HG02588 (cell line): ENCODE results near the gene PTGDR2.

Source experiments
- ATAC-seq: cut with Tn5 transposase; IDR thresholded peaks from one replicate; pipeline ENCODE4 v1.9.1; 2021; ENCODE audit warnings: mild to moderate bottlenecking, moderate library complexity; ENCODE audit not compliant: unreplicated experiment

PTGDR2 gene

DNA sequence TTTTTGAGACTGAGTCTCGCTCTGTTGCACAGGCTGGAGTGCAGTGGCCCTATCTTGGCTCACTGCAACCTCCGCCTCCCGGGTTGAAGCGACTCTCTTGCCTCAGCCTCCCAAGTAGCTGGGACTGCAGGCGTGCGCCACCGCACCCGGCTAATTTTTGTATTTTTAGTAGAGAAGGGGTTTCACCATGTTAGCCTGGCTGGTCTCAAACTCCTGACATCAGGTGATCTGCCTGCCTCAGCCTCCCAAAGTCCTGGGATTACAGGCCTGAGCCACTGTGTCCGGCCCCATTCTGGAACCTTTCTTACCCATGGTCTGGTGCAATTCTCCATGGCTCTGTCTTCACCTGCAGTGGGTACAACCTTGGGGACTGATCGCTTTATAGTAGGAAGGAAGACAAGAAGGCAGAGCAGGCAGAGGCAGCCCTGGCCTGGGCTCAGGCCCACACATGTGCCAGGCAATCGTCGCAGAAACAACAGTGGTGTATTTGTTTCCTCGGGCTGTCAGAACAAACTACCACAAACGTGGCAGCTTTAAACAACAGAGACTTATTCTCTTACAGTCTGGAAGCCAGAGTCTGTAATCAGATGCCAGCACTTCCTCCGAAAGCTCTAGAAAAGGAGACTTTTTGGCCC is 4.0 kb upstream of the PTGDR2 start:
- no peak for ATAC-seq

DNA sequence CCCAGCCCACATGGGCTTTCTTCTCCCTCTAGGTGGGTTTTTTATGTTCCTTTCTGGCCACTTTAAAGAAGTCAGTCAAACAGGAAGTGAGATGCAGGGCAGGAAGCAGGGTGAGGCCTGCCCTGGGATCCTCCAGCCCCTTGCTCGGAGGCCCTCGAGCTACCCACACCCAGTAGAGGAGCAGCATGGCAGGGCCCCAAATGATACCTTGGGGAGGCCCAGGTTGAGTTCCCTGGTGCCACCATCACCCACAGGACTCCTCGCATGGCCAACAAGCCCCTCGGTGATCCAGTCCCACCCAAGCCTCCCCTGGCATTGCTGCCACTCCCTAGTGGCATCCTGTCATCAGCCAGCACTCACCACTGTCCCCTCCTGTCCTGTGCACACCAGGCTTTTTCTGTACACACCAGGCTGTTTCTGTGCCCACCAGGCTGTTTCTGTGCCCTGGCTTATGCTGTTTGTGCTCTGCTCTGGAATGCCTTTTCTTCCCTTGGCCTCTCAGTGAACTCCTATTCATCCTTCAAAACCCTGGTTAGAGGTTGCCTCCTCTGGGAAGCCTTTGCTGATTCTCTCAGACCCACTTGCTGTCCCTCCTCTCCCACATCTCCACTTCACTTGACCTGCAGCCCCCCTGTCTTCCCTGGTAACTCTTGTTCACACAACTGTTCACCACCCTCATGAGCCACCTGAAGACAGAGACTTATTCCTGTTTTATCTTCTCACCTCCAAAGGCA is 3.1 kb upstream of the PTGDR2 start:
- ATAC-seq: no peak

DNA sequence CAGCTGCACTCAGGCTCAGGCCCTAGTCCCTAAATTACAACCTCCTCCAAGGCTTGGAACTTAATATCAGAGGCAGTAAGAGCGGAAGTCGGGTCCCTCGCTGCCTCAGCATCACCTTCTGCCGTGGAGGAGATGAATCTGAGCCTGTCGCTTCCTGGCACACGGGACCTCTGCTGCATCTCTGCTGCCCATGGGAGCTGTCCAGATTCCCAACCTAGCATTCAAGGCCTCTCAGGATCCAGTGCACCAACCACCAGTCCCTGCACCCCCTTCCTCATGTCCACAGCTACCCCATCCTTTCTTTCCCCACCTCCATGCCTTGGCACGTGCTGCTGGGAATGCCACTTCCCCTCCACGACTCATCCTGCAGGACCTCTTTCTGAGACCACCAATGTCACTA is 2.5 kb upstream of the PTGDR2 start:
- ATAC-seq: no peak

DNA sequence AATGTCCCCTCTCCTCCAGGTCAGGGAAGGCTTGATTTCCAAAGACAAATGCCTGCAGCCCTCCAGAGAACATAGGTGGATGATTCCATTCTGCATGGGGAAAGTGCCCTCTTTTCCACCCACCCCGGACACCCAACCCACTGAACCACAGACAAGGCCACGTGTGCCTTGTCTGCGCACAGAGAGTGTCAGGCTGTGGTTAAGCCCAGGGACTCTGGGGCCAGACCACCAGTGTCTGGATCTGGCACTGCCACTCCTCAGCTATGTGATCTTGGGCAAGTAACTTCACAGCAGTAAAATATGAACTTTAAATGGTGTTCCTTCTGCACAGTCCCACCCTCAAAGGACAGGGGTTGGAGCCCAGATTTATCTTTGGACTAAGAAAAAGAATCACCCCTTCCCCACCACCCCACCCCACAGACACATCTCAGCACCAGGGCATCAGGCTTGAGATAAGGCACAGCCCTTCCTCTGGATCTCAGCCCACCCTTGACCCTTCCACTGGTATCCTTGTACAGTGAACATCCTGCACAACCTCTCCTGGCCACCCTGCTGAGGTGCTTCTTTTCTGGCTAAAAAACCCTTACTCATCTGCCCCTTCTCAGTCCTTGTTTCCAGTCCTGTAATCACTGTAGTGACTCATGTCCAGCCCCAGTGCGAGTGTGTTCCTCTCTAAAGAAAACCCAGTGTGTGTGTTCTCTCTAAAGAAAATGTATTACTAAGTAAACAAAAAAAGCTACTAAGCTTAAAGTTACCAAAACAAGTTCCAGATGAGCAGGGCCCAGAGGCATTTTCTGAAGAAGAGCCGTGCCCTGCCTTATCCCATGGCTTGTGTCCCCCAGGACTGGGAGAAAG is 1.9 kb upstream of the PTGDR2 start:
- no peak for ATAC-seq

DNA sequence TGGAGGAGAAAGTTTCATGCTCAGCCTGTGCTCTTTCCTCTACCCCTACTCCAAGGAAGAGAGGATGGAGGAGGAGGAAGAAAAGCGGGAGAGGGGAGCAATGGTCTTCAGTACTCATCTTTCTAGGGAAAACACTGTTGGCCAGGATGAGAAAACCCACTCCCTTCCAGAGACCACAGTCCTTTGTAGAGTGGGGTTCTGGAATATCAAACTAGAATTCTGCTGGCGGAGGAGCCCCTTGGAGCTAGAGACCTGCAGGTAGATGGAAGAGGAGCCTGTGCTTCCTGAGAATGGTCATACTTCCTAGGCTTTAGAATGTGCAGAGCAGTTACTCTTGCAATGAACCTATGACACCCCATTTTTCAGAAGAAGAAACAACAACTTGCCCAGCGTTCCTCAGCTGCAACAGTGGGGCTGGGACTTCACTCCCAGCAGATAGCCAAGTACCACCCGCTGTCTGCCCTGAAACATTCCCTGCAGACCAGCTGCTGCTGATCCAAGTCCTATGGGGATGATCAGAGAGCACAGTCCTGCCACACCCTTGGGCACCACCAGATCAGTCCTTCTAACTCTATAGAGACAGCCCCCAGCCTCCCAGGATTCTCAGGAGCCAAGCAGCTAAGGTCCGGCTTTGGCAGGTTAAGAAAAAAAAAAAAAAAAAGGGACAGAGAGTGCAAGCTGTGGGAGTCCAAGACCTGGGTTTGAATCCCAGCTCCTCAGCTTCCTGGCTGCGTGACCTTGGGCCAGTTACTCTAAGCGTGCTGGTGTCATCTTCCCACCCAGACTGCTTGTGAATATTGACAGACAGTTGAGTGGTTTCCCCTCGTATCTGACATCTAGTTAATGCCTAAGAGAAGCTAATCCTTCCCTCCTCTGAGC is 664 bp downstream of the PTGDR2 start:
- no peak for ATAC-seq

DNA sequence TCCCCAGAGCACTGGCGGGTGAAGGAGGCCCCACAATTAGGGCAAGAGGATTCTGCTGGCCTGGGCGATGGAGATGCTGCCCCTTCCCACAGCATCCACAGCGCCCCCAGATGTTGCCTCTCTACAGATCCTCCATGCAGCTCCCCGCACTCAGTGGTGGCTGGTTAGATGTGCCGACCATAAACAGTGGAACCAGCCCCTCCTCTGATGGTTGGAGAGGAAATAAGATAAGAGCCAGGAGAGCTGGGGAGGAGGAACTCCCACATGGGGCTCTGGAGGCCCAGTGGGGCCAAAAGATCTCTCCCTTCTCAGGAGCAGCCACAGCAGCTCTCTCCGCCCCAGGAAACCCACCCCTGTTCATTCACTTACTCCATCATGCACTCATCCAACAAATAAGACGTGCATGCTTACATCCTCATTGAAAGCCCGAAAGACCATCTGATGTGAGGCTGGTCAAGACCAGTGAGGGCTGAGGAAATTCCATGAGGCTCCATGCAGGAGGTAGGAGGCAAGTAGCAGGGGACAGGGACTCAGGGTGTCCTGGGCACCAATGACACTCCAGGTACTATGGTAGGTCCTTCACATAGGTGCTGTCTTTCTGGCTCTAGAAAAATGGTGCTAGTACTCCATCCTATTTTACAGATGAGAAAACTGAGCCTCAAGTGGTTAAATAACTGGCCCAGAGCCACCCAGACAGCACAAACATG is 1.5 kb downstream of the PTGDR2 start:
- ATAC-seq: no peak

DNA sequence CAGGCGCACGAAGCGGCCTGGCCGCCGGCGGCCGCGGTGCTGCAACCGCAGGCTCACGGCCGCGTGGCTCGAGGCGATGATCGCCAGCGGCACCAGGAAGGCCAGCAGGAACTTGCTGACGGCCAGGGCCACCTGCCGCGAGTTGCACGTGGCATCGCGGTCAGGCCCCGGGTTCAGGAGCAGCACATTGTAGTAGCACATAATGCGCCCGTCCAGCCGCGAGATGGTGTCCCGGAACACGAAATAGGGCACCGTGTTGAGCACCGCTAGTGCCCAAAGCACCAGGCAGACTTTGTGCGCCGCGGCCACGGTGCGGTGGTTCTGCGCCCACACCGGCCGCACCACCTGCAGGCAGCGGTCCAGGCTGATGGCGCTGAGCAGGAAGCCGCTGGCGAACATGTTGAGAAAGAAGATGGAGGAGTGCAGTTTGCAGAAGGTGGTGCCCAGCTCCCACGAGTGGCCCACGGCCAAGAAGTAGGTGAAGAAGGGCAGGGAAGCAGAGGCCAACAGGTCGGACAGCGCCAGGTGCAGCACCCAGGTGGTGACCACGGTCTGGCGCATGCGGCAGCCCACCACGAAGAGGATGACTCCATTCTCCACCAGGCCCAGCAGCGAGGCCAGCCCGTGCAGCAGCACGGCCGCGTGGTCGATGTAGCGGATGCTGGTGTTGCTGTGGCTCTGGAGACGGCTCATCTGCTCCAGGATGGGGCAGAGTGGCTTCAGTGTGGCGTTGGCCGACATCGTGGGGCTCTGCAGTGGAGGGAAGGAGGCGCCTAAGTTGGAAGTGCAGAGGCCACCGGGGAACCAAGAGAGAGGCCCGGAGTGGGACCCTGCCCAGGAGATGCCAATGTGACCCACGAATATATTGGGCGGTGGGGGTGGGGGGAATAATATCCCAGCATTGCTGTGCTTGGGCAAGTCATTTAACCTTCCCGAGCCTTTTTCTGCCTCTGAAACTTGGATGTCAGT is 2.5 kb downstream of the PTGDR2 start:
- no peak for ATAC-seq

DNA sequence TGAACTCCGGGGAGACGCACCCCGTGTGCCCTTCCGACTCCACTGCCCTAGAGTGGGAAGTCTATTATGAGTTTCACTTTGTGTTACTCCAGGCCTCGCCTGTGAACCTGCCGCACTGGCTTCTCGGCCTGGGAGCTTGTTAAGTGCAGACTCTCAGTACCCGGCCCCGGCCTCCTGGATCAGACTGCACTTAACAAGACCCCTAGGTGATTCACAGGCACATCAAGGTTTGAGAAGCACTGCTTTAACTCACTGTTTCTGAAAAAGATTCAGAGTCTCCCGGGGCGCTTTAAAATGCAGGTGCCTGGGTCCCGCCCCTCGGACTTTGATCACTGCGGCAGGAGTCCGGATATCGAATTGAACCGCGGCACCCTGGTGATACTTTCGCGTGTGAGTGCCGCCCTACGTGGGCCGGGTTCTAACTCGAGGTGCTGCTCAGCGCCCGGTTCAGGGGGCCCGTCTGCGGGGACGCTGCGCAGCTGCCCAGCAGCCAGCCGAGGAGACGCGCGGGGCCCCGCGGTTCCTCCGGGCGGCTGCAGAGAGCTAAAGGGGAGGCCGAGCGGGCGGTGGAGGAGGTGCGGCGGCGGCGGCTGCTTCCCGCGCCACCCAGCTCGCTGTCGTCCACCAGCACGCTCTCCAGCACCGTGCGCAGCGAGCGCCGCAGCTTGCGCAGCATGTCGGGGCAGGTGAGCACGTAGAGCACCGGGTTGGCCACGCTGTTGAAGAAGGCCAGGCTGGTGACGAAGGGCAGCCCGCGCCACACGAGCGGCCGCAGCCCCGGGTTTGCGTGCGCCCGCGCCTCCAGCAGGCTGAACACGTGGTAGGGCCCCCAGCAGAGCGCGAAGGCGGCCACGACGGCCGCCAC is 3.4 kb downstream of the PTGDR2 start:
- no peak for ATAC-seq

DNA sequence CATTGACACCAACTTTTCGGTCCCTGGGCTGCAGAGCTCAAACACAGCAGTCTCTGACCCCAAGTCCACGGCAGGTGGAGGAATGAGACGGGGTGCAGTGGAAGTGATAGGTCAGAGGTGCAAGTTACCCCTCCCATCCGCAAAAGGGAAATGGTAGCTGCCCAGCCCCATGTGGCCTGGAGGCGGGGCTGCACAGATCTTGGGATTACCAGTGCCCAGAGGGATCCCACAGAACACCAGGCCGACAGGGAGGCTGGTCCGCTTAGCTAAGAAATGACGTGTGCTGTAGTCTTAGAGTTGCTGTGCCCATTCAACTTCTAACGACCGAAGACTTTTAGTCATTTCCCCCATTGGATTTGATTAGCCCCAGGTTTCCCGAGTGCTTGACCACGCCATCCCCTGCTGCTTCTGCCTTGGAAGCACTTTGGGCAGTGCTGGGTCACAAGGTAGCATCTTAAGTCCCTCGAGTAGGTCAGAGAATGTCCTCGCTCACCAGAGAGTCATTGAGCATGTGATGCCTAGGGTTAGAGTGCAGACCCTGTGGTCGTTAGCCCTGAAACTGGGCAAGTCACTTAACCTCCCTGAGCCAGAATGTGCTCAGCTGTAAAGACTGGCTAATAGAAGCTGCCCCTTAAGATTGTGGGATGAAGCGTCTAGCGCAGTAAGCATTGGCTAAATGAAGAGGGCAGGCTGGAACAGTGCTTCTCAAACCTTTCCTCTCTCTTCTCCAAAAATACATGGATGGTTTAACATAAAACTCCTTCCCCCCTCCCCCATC is 4.2 kb downstream of the PTGDR2 start:
- no peak for ATAC-seq

DNA sequence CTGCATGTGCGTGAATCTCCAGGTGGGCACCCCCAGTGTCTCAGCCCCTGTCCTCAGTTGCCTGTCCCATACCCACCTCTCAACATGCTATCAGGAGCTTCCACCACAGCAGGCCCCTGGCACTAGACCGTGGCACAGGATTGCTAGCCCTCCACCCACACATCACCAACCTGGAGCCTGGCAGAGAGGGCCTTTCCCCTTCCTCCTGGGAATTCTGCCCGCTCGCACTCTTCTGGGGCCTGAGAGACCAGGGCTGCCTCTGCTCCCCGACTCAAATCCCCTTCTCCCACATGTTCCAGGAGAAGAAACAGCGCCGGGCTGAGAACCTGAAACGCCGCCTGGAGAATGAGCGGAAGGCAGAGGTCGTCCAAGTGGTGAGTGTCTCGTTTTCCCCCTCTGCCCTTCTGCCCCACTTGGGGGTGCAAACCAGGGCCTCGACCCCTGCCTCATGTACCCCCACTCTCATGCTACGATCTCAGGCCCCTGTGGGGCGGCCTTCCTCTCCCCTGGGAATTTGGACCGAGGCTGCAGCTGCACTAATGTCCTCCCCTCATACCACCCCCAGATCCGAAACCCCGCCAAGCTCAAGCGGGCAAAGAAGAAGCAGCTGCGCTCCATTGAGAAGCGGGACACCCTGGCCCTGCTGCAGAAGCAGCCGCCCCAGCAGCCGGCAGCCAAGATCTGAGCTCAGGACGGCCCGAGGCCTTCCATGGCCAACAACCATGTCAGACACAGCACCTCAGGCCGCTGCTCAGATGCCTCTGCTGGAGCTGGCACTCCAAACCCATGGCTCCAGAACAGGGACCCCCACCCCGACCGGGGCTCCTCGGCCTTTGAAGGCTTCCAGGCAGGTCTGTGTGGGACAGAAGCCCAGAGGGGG is 5.9 kb downstream of the PTGDR2 start:
- no peak for ATAC-seq

DNA sequence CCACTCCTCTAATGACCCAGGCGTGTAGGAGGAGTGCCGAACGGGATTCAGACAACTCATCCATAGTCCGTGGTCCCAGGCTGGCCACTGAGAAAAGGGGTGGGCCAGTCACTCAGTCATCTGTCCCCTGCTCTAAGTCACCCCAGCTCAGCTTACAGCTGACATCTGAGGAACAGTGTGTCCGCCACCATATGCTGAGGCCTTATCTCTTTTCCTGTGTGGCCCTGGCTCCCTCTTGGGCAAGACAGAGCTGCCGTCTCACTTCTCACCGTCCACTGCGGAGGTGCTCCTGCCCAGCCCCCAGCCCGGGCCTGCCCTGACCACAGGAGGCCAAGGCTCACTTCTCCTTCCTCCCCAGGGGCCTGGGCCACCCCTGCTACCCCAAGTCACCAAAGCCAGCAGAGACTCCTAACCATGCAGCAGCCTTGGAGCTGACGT is 7.0 kb downstream of the PTGDR2 start:
- ATAC-seq: no peak

DNA sequence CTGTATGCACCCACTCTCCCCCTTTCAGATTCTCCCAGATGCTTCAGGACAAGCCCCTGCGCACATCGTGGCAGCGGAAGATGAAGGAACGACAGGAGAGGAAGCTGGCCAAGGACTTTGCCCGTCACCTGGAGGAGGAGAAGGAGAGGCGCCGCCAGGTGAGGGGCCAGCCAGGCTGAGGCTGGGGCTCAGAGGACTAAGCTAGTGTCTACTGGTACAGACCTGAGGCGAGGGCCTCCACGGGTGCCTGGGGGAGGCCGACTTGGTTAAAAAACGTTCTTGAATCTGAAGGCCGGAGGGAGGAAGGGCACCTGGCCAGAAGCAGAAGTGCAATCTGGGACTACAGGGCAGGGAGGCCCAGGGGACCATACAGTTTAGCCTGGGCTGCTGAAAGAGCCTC is 7.9 kb downstream of the PTGDR2 start:
- no peak for ATAC-seq

DNA sequence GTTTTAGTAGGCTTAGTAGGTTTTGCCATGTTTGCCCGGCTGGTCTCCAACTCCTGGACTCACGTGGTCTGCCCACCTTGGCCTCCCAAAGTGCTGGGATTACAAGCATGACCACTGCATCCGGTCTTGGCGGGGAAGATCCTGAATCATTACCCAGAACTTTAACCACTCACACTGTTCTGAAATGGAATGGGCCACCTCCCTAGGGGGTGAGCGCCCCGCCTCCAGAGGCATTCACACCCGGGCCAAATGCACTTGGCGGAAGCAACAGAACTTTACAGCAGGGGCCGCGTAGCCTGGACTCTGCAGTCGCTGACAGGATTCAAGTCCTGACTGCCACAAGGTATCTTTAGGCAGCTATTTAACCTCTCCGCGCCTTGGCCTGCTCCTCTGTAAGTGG is 8.5 kb downstream of the PTGDR2 start:
- no peak for ATAC-seq

DNA sequence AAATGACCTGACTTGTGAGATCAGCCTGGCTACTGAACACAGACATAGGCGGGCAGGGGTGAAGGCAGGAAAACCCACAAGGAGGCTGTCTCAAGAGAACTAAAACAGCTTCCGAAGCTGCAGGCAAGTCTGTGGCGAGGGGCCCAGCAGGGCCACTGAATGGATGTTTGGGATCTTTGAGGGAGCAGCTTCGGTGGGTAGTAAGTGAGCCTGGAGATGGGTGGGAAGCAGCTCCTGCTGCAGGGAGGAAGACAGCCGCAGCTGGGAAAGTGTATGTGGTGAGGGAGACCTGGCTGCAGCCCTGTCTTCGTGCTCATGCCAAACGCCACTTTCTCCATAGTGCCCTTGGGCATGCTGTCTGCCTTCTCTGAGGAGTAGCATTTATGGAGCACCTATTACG is 10.4 kb downstream of the PTGDR2 start:
- no peak for ATAC-seq

DNA sequence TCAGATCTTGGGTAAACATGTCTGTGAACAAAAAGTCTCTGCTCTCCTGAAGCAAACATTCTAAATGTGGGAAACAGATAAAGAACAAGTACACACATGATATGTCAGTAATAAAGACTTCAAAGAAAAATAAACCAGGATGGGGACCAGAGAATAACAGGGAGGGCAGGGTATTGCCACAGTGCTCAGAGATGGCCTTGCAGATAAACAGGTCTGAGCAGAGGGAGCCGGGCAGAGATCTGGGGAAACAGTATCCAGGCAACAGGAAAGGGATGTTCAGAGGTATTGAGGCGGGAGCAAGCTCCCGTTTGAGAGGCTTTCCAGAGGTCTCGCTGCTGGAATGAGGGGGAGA is 10.9 kb downstream of the PTGDR2 start:
- no peak for ATAC-seq

DNA sequence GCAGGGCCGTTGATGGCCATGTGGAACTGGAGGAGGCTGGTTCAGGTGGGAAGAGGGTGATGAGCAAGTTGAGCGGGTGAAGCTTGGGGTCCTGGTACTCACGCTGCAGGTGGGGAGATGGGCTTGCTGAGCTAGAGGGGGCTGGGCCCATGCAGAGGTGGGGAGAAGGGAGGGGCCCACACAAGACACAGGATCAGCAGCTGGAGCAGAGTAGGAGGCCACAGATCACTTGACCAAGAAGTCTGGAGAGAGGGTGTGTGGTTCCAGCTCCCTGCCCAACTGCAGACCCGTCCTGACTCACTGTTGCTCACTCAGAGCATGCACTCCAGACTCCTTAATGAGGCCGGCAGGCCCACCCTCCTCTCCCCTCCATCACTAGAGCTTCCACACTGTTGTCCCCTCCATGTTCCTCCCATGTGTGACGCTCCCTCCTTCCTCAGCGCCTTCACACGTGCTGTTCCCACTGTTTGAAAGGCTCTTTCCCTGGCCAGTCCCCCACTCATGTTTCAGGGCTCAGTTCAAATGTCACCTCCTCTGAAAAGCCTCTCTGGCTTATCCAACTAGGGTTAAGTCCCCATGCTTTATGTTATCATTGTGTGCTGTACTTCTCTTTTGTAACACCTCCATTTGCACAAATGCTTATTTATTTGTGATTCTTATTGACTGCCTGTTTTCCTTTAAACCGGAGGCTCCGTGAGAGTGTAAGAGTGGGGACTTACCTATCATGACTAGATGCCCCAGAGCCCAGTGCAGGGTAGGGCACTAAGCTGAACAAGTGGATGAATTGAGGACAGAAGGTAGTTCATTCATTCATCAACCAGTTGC is 11.5 kb downstream of the PTGDR2 start:
- no peak for ATAC-seq
